K562 (cell line): ENCODE results near the gene VPS11. TPM values are rescaled to one million over a fixed set of nuclear protein-coding genes. Genes with fewer than 3 reads are reported as not detected.

Source experiments
- CBX3 ChIP-seq, 2 experiments: IDR thresholded peaks; 1 replicate in 1 of 2; 2 replicates in 1 of 2; pipeline ENCODE4 v1.6.1; 2012; ENCODE audit warnings: inconsistent platforms in 2 of 2, low read length in 2 of 2, borderline replicate concordance in 1 of 2, control low read depth in 1 of 2
- CCNT2 ChIP-seq: IDR thresholded peaks from 2 replicates; pipeline ENCODE4 v1.6.1; 2011; ENCODE audit warnings: borderline replicate concordance, low read depth, mild to moderate bottlenecking, moderate library complexity, mixed read lengths, low read length; ENCODE audit not compliant: insufficient read length; ENCODE audit errors: extremely low read depth
- CHD4 ChIP-seq: fragments of 200-600 bp; sonication (generic); IDR thresholded peaks from 3 replicates; pipeline ENCODE4 v1.6.1; 2012; ENCODE audit warnings: low read depth, mild to moderate bottlenecking, mixed read lengths, low read length, inconsistent platforms; ENCODE audit not compliant: insufficient read depth, insufficient replicate concordance, poor library complexity, severe bottlenecking
- ESRRB ChIP-seq: fragments of 250-450 bp; sonication (Bioruptor Pico); IDR thresholded peaks from 2 replicates; pipeline ENCODE4 v1.5.0; 2020; ENCODE audit warnings: mild to moderate bottlenecking, moderate library complexity, borderline replicate concordance
- GATA2 ChIP-seq: sonication (generic); formaldehyde crosslinking; IDR thresholded peaks from 2 replicates; pipeline ENCODE4 v1.4.0; 2020; ENCODE audit warnings: mild to moderate bottlenecking, missing genetic modification reagents
- HCFC1 ChIP-seq: IDR thresholded peaks from 2 replicates; pipeline ENCODE4 v1.6.1; 2012; ENCODE audit warnings: low read depth, low read length, improper control_type of control experiment
- KDM4B ChIP-seq, 2 experiments: fragments of 450-650 bp in 1 of 2; sonication (generic) in 1 of 2; IDR thresholded peaks; 2 replicates each; pipeline ENCODE4 v1.6.1; 2016 to 2017; ENCODE audit warnings: borderline replicate concordance in 2 of 2, antibody characterized with exemption in 1 of 2, low read depth in 1 of 2, mild to moderate bottlenecking in 1 of 2
- MAFF ChIP-seq: IDR thresholded peaks from 2 replicates; pipeline ENCODE4 v1.6.1; 2012; ENCODE audit warnings: low read length, improper control_type of control experiment
- MED1 ChIP-seq: sonication (generic); formaldehyde crosslinking; IDR thresholded peaks from 2 replicates; pipeline ENCODE4 v1.8.1; 2023; ENCODE audit warnings: missing genetic modification reagents, borderline replicate concordance
- NEUROD1 ChIP-seq: fragments of 150-350 bp; IDR thresholded peaks from 2 replicates; pipeline ENCODE4 v1.6.1; 2014; ENCODE audit warnings: borderline replicate concordance, low read length, low read depth; ENCODE audit not compliant: partially characterized antibody
- PCBP2 ChIP-seq: fragments of 200-400 bp; formaldehyde crosslinking; IDR thresholded peaks from 2 replicates; pipeline ENCODE4 v1.6.1; 2018; ENCODE audit warnings: low read length, low read depth, mild to moderate bottlenecking, moderate library complexity; ENCODE audit not compliant: poor library complexity, severe bottlenecking
- PHB2 ChIP-seq: fragments of 450-650 bp; IDR thresholded peaks from 2 replicates; pipeline ENCODE4 v1.6.1; 2017; ENCODE audit warnings: low read depth
- PHTF2 ChIP-seq: fragments of 250-450 bp; sonication (Bioruptor Pico); IDR thresholded peaks from 2 replicates; pipeline ENCODE4 v1.5.0; 2021; ENCODE audit warnings: mild to moderate bottlenecking
- RAD21 ChIP-seq, 2 experiments: fragments of 250-450 bp in 1 of 2; fragments of 450-650 bp in 1 of 2; sonication (Bioruptor Pico) in 1 of 2; formaldehyde crosslinking in 1 of 2; IDR thresholded peaks in 1 of 2; conservative IDR thresholded peaks in 1 of 2; 2 replicates each; pipeline versions ENCODE4 v1.4.0 to v1.8.0; 2020 to 2022; ENCODE audit warnings: mild to moderate bottlenecking in 2 of 2, moderate library complexity in 1 of 2
- RUNX1 ChIP-seq: sonication (generic); IDR thresholded peaks from 2 replicates; pipeline ENCODE4 v1.6.1; 2016; ENCODE audit warnings: antibody characterized with exemption, low read depth
- SMC3 ChIP-seq: conservative IDR thresholded peaks from 2 replicates; pipeline ENCODE4 v1.6.1; 2011; ENCODE audit warnings: low read depth, low read length, improper control_type of control experiment; ENCODE audit not compliant: insufficient read depth
- SRF ChIP-seq, 2 experiments: fragments of 250-450, 450-650 bp in 1 of 2; sonication (Bioruptor Pico) in 1 of 2; sonication (generic) in 1 of 2; formaldehyde crosslinking; IDR thresholded peaks; 2 replicates each; pipeline versions ENCODE4 v1.5.0 to v1.5.1; 2020 to 2022; ENCODE audit warnings: mild to moderate bottlenecking in 1 of 2, missing genetic modification reagents in 1 of 2
- polyA plus RNA-seq, 8 experiments: library from polyadenylated mRNA; depleted of rRNA in 4 of 8; stranded (reverse) in 5 of 8; unstranded in 3 of 8; fragments of >200 nt; fragmentation: Nextera tagmentation in 2 of 8; fragmentation: Illumina TruSeq in 1 of 8; extraction: Ambion mirVana in 2 of 8; extraction: Trizol in 1 of 8; gene quantifications; 2 replicates each; pipeline versions ENCODE4 v1.2.1 to v1.2.3, GENCODE V29; 2011 to 2014; ENCODE audit warnings: inconsistent platforms in 1 of 8, missing spikeins in 1 of 8
- total RNA-seq, 7 experiments: library from RNA; depleted of rRNA in 6 of 7; stranded (reverse); fragments of >200 nt in 6 of 7; fragmentation: Illumina TruSeq in 2 of 7; extraction: Trizol in 2 of 7; gene quantifications; 2 replicates each; pipeline versions ENCODE4 v1.2.1 to v1.2.3, GENCODE V29; 2011 to 2021; ENCODE audit warnings: low replicate concordance in 1 of 7
- TF ChIP-seq, protein P1 (sequence below): fragments of 450-650 bp; IDR thresholded peaks from 2 replicates; pipeline ENCODE4 v1.6.1; 2016; ENCODE audit warnings: borderline replicate concordance
- TF ChIP-seq, protein P2 (sequence below): fragments of 450-650 bp; conservative IDR thresholded peaks from 2 replicates; pipeline ENCODE4 v1.6.1; 2016; ENCODE audit warnings: missing genetic modification characterization, low read depth, mild to moderate bottlenecking, control low read depth, missing compliant biosample characterization
- TF ChIP-seq, protein P3 (sequence below): conservative IDR thresholded peaks from 2 replicates; pipeline ENCODE4 v1.6.1; 2011; ENCODE audit warnings: low read depth, mild to moderate bottlenecking, low read length; ENCODE audit not compliant: control insufficient read depth

VPS11 gene
- total and polyA plus RNA-seq, 9 of the 15 experiments (the other 6 are each of a cell fraction or from before 2014, with no cell fraction given), result 14.1 to 35.5 (median 27.5) TPM

DNA sequence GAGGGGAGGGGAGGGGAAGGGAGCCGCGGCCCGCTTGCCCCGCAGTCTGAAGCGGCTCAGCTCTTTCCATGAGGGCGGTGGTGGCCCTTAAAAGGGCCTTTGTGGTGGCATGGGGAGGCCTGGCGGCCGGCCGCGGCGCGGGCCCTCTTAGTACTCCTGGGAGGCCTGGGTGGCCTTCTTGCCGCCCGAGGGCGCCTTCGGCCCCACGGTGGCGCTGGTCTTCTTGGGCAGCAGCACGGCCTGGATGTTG, 27.1 kb downstream of the VPS11 start (continued):
- TF ChIP-seq SMC3 (peak; percentile 31; the same call in 1 of the 2 replicates), PHB2 (no peak), KDM4B (IDR thresholded peaks at IDR 0.05; ENCODE audit: borderline replicate concordance in 2 of 2, low read depth in 1 of 2) (no peak; a peak in 1 of 4 replicates), SRF (CRISPR knock-in tag; IDR thresholded peaks at IDR 0.05) (0 out of 4 replicates have a peak, but pooled peaks of 1 of the 2 experiments have one; percentile 92), RUNX1 (no peak), ESRRB (no peak), RAD21 (CRISPR knock-in tag; conservative IDR thresholded peaks at IDR 0.05 in 1 of 2, IDR thresholded peaks at IDR 0.05 in 1 of 2) (peak; percentile 44 to 58; a peak in 1 of 4 replicates), CHD4 (no peak), CBX3 (IDR thresholded peaks at IDR 0.05; ENCODE audit: borderline replicate concordance in 1 of 2, low read length in 2 of 2) (no peak), HCFC1 (peak; percentile 46; the same call in 1 of the 2 replicates), MAFF (no peak), GATA2 (CRISPR knock-in tag) (no peak), NEUROD1 (no peak), MED1 (no peak), PHTF2 (CRISPR knock-in tag) (no peak), PCBP2 (no peak), CCNT2 (peak; percentile 55)
- TF ChIP-seq, protein P1, sequence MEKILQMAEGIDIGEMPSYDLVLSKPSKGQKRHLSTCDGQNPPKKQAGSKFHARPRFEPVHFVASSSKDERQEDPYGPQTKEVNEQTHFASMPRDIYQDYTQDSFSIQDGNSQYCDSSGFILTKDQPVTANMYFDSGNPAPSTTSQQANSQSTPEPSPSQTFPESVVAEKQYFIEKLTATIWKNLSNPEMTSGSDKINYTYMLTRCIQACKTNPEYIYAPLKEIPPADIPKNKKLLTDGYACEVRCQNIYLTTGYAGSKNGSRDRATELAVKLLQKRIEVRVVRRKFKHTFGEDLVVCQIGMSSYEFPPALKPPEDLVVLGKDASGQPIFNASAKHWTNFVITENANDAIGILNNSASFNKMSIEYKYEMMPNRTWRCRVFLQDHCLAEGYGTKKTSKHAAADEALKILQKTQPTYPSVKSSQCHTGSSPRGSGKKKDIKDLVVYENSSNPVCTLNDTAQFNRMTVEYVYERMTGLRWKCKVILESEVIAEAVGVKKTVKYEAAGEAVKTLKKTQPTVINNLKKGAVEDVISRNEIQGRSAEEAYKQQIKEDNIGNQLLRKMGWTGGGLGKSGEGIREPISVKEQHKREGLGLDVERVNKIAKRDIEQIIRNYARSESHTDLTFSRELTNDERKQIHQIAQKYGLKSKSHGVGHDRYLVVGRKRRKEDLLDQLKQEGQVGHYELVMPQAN, result no peak
- TF ChIP-seq, protein P2, sequence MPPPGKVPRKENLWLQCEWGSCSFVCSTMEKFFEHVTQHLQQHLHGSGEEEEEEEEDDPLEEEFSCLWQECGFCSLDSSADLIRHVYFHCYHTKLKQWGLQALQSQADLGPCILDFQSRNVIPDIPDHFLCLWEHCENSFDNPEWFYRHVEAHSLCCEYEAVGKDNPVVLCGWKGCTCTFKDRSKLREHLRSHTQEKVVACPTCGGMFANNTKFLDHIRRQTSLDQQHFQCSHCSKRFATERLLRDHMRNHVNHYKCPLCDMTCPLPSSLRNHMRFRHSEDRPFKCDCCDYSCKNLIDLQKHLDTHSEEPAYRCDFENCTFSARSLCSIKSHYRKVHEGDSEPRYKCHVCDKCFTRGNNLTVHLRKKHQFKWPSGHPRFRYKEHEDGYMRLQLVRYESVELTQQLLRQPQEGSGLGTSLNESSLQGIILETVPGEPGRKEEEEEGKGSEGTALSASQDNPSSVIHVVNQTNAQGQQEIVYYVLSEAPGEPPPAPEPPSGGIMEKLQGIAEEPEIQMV (tag), result no peak
- TF ChIP-seq, protein P3, sequence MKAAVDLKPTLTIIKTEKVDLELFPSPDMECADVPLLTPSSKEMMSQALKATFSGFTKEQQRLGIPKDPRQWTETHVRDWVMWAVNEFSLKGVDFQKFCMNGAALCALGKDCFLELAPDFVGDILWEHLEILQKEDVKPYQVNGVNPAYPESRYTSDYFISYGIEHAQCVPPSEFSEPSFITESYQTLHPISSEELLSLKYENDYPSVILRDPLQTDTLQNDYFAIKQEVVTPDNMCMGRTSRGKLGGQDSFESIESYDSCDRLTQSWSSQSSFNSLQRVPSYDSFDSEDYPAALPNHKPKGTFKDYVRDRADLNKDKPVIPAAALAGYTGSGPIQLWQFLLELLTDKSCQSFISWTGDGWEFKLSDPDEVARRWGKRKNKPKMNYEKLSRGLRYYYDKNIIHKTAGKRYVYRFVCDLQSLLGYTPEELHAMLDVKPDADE, result no peak; the same call in 1 of the 2 replicates
